Measurements from ENCODE around the gene INTS11. TPM values are rescaled to one million over a fixed set of nuclear protein-coding genes. Genes with fewer than 3 reads are reported as not detected.

Gene INTS11
- total and polyA plus RNA-seq, 2 of the 13 experiments (the other 11 are each of a cell fraction or from before 2014, with no cell fraction given): 52.8 to 94.8 TPM

- no peak for TF ChIP-seq ZNF512 (CRISPR knock-in tag; IDR thresholded peaks at IDR 0.05)
- TF ChIP-seq ZNF138 (CRISPR knock-in tag; IDR thresholded peaks at IDR 0.05; ENCODE audit: low read depth): 0 out of 2 replicates have a peak, but pooled peaks have one; percentile 19
- TF ChIP-seq PHF8 (CRISPR knock-in tag; IDR thresholded peaks at IDR 0.05): 0 out of 2 replicates have a peak, but pooled peaks have one; percentile 10
- TF ChIP-seq, protein P1, sequence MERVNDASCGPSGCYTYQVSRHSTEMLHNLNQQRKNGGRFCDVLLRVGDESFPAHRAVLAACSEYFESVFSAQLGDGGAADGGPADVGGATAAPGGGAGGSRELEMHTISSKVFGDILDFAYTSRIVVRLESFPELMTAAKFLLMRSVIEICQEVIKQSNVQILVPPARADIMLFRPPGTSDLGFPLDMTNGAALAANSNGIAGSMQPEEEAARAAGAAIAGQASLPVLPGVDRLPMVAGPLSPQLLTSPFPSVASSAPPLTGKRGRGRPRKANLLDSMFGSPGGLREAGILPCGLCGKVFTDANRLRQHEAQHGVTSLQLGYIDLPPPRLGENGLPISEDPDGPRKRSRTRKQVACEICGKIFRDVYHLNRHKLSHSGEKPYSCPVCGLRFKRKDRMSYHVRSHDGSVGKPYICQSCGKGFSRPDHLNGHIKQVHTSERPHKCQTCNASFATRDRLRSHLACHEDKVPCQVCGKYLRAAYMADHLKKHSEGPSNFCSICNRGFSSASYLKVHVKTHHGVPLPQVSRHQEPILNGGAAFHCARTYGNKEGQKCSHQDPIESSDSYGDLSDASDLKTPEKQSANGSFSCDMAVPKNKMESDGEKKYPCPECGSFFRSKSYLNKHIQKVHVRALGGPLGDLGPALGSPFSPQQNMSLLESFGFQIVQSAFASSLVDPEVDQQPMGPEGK (CRISPR knock-in tag; IDR thresholded peaks at IDR 0.05): 0 out of 2 replicates have a peak, but pooled peaks have one; percentile 45
- TF ChIP-seq PRDM10 (CRISPR knock-in tag; IDR thresholded peaks at IDR 0.05; ENCODE audit: low read depth): peak; percentile 15; the same call in 1 of the 2 replicates
- no peak for TF ChIP-seq EZH2 (conservative IDR thresholded peaks at IDR 0.05; ENCODE audit: low read depth, low read length)
- 0 out of 2 replicates have a peak, but pooled peaks have one; percentile 5 for TF ChIP-seq MEF2D (CRISPR knock-in tag; IDR thresholded peaks at IDR 0.05)
- no peak for TF ChIP-seq ZNF34 (CRISPR knock-in tag; IDR thresholded peaks at IDR 0.05; ENCODE audit: borderline replicate concordance)
- no peak for TF ChIP-seq KLF13 (CRISPR knock-in tag; IDR thresholded peaks at IDR 0.05)
- peak; percentile 18; the same call in 1 of the 2 replicates for TF ChIP-seq POLR2AphosphoS2 (IDR thresholded peaks at IDR 0.05; ENCODE audit: low read depth, low read length)
These were observed 6.1 kb upstream of the INTS11 start (continued) for GRCh38 chr1:1330366-1331067.
